Measurements from ENCODE around the gene SLC6A13.
"Not testable (repeated sequence)": the region's sequence is repeated elsewhere in the genome, so short reads cannot be mapped to it uniquely, and the experiment has no call there.

SLC6A13 gene
- total RNA-seq, result 0 to 2.6 (median 0.07) reads per million in 17 experiments

- no peak for DNase-seq
These were observed at the start of gene SLC6A13 for GRCh38 chr12:262817-263216. SLC6A13 (minus strand) TSS chr12:262836; CDS start chr12:260052, 2,784 bp downstream.

- DNase-seq, result no peak
These were observed 45.9 kb upstream of the SLC6A13 start for GRCh38 chr12:308511-308910.

DNA sequence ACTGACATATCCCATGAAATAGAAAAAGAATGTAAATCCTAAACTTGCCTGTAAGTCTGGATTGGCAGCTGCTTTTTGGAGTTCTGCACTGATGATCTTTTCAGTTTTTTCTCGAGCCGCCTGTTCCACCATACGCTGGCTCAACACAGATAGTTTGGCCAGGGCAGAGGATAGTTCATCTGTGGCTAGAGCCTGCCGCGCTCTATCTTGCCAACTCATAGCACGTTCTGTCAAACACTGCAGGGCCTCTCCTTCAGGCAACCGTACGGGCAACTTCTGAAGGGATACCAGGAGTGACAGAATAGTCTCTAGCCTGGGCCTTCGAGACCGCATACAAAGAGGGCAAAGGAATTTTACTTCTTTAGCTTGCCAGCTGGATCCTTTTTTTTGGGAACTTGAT is 44.8 kb upstream of the SLC6A13 start:
- no peak for DNase-seq

DNA sequence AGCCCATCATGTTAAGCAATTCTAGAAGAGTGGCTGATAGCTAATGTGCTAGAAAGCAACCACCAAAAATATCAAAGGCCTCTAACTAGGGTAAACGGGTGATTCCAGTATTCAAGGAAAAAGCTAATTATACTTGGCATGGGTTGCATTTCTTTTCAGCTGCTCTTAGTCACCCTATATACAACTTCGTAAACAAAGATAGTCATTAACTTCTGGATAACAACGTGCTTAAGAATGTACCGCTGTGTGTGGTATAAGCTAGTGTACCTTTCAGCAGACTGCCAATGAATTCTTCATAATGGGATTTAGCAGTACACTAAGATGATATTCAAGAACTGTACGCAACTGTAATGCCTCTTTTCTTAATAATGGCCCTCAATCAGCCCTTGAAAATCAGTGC is 42.2 kb upstream of the SLC6A13 start:
- DNase-seq, result no peak

DNA sequence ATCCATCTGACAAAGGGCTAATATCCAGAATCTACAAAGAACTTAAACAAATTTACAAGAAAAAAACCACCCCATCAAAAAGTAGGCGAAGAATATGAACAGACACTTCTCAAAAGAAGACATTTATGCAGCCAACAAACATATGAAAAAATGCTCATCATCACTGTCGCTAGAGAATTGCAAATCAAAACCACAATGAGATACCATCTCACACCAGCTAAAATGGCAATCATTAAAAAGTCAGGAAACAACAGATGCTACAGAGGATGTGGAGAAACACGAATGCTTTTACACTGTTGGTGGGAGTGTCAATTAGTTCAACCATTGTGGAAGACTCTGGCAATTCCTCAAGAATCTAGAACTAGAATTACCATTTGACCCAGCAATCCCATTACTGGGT is 40.1 kb upstream of the SLC6A13 start:
- not testable (repeated sequence) for DNase-seq

- DNase-seq, result not testable (repeated sequence)
These were observed 37.5 kb upstream of the SLC6A13 start for GRCh38 chr12:300166-300565.

DNA sequence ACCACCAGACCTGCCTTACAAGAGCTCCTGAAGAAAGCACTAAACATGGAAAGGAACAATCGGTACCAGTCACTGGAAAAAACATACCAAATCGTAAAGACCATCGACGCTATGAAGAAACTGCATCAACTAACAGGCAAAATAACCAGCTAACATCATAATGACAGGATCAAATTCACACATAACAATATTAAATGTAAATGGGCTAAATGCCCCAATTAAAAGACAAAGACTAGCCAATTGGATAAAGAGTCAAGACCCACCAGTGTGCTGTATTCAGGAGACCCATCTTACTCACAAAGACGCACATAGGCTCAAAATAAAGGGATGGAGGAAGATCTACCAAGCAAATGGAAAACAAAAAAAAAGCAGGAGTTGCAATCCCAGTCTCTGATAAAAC is 36.9 kb upstream of the SLC6A13 start:
- not testable (repeated sequence) for DNase-seq

- not testable (repeated sequence) for DNase-seq
These were observed 35.4 kb upstream of the SLC6A13 start for GRCh38 chr12:298059-298458.

GRCh38 chr12:295132-295531 is 32.5 kb upstream of the SLC6A13 start:
- DNase-seq, result no peak

DNA sequence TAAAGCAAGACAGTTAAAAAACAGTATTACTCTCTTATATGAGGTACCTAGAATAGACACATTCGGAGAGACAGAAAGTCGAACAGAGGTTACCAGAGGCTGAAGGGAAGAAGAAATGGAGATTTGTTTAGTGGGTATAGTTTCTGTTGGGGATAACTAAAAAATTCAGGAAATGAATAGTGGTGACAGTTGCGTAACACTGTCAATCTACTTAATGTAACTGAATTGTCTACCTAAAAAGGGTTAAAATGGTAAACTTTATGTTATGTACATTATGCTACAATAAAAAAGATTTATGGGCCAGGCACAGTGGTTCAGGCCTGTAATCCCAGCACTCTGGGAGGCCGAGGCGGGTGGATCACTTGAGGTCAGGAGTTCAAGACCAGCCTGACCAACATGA is 30.6 kb upstream of the SLC6A13 start:
- DNase-seq, result peak in 1 of 4 experiments; percentile 17

DNA sequence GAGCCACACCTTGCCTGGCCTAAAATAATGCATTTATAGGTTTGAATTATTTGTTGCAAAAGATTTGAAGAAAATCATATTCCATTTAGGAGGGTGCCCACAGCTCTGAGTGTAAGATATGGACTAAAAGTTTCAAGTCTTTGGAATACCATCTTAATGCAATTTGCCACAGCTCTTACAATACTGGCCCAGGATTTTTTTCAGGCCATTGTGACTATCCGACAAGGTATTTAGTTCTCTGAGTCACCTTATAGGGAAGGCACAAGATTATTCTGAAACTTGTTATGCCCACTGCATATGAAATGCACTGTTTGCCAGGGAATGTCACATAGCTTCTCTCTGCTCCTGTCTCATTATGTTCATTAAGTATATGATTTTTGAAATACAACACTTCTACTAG is 29.6 kb upstream of the SLC6A13 start:
- no peak for DNase-seq

- DNase-seq, result no peak
These were observed 28.6 kb upstream of the SLC6A13 start for GRCh38 chr12:291153-291723.

- DNase-seq, result no peak
These were observed 26.1 kb upstream of the SLC6A13 start for GRCh38 chr12:288687-289086.

GRCh38 chr12:286531-287300 is 24.1 kb upstream of the SLC6A13 start:
- no peak for DNase-seq

- DNase-seq, result no peak
These were observed 15.4 kb upstream of the SLC6A13 start for GRCh38 chr12:278046-278445.

GRCh38 chr12:275812-276211 is 13.2 kb upstream of the SLC6A13 start:
- no peak for DNase-seq

- DNase-seq, result peak; percentile 39 to 64 (median 44)
These were observed 10.7 kb upstream of the SLC6A13 start for GRCh38 chr12:273382-273781.

- peak in 3 of 4 experiments; percentile 4 to 27 (median 6) for DNase-seq
These were observed 10.3 kb upstream of the SLC6A13 start for GRCh38 chr12:272942-273341.

- DNase-seq, result no peak
These were observed 8.5 kb upstream of the SLC6A13 start for GRCh38 chr12:271161-271560.

- no peak for DNase-seq
These were observed 6.6 kb upstream of the SLC6A13 start for GRCh38 chr12:269191-269590.

GRCh38 chr12:268483-268840 is 5.8 kb upstream of the SLC6A13 start:
- DNase-seq, result no peak

DNA sequence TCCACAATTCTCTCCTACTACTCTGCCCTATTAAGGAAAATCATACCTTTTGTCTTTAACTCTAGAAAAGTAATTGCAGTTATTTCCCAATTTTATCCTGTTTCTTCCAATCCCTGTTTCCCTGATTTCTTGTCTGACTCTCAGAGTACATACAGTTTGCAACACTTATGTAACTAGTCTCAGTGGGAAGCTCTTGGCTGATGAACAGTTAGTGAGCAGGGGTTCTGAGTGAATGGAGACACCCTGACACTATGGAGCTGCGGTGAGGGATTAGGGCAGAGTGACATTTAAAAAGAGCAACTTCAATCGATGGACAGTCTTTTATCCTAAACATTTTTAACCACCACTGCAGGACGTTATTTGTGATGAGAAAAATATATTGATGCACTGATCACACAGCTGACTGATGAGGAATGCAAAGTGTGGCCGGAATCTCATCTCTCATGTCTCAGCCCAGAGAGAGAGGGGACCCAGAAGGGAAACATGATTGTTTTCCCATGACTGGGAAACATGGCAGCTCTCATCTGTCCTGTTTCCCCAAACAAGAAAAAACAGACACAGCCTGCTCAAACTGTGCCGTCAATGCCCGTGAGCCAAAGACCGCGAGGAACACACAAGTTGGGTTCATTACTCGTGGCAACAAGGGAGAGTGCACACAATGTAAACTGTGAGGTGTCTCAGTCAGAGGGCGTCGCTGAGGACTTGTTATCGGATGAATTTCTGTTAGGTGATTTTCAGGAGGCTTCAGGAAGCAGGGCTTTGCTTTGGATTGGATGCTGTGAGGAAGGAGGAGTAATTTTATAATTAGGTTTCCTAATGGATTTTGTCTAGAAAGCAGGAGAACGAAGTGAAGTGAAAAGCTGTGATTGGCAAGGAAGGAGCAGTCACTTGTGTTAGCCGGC is 5.2 kb upstream of the SLC6A13 start:
- no peak for DNase-seq

DNA sequence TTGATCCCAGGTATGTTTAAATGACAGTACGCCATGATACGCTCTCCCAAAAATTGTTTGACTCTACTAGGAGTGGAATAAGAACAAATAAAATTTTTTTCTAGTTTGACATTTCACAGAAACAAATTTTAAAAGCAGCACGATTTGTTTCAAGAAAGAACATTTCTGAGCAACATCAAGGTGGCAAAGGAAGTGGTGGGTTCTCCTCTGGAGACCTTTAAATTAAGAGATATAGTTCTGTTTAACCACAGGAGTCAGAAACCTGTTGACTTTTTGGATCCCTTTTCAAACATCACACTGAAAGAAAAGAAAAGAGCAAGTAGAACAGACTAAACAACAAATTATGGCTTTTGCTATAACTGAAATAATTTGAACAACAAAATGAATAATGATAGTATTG is 2.5 kb upstream of the SLC6A13 start:
- no peak for DNase-seq

All from suppressor macrophage (primary cell).